ENCODE measurements around the gene ZNF627. TPM values are rescaled to one million over a fixed set of nuclear protein-coding genes. Genes with fewer than 3 reads are reported as not detected.

ZNF627 gene
- total RNA-seq, 1 donor from 2014 or later = 33.6 TPM

DNA sequence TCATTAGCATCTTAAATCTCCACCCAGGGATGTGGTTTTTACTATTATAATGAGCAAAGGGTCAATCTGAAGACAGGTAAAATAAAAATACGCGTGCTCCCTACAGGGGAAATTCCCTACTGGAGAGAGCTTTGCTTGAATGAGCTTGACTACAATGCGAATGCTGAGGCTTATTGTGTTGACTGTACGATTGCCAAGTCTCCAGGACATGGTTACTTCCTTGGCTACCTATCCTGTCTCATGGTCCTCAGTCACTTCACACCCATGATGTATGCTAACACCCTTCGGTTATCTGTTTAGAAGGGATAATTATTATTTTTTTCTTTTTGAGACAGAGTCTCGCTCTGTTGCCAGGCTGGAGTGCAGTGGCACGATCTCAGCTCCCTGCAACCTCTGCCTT is 61.7 kb downstream of the ZNF627 start:
- H3K9me3 Mint-ChIP-seq (ENCODE audit: low read depth) = peaks cover 48% of the 10 kb centered on the region
- H3K4me1 Mint-ChIP-seq (ENCODE audit: low read depth) = no peaks in the 10 kb centered on the region
- TF ChIP-seq, protein P1, sequence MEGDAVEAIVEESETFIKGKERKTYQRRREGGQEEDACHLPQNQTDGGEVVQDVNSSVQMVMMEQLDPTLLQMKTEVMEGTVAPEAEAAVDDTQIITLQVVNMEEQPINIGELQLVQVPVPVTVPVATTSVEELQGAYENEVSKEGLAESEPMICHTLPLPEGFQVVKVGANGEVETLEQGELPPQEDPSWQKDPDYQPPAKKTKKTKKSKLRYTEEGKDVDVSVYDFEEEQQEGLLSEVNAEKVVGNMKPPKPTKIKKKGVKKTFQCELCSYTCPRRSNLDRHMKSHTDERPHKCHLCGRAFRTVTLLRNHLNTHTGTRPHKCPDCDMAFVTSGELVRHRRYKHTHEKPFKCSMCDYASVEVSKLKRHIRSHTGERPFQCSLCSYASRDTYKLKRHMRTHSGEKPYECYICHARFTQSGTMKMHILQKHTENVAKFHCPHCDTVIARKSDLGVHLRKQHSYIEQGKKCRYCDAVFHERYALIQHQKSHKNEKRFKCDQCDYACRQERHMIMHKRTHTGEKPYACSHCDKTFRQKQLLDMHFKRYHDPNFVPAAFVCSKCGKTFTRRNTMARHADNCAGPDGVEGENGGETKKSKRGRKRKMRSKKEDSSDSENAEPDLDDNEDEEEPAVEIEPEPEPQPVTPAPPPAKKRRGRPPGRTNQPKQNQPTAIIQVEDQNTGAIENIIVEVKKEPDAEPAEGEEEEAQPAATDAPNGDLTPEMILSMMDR (IDR thresholded peaks at IDR 0.05; ENCODE audit: unreplicated experiment) = no peak
- no peaks in the 10 kb centered on the region for H3K27me3 Mint-ChIP-seq
- DNase-seq (ENCODE audit: low spot score, unreplicated experiment) = no peak
- no peak overlapping the region for H3K4me3 Mint-ChIP-seq (ENCODE audit: low read depth)
- H3K27ac Mint-ChIP-seq = no peak overlapping the region
- peaks cover 60% of the 10 kb centered on the region for H3K36me3 Mint-ChIP-seq (ENCODE audit: insufficient read depth)

DNA sequence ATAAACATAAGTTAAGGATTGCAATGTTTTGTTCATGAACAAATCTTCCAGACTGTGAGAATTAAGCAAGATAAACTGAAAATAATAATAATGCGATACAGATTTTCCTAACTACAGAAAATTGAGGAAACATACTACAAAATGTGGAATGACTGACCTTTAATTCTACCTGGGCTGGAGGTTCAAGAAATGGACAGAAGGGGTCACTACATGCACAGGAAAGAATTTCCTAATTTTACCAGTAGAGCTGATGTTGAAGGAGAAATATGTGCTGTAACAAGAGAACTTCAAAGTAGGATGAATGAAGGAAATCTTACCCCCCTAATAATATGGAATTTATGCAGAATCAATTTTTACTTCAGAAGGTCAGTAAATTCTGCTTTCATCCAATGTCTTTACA is 62.3 kb downstream of the ZNF627 start:
- Mint-ChIP-seq H3K27me3 (no peaks in the 10 kb centered on the region), H3K9me3 (ENCODE audit: low read depth) (peaks cover 52% of the 10 kb centered on the region), H3K36me3 (ENCODE audit: insufficient read depth) (peaks cover 58% of the 10 kb centered on the region), H3K27ac (no peak overlapping the region), H3K4me3 (ENCODE audit: low read depth) (no peak overlapping the region), H3K4me1 (ENCODE audit: low read depth) (no peaks in the 10 kb centered on the region)
- TF ChIP-seq, protein P1 (IDR thresholded peaks at IDR 0.05; ENCODE audit: unreplicated experiment) = peak; percentile 33
- no peak for DNase-seq (ENCODE audit: low spot score, unreplicated experiment)

DNA sequence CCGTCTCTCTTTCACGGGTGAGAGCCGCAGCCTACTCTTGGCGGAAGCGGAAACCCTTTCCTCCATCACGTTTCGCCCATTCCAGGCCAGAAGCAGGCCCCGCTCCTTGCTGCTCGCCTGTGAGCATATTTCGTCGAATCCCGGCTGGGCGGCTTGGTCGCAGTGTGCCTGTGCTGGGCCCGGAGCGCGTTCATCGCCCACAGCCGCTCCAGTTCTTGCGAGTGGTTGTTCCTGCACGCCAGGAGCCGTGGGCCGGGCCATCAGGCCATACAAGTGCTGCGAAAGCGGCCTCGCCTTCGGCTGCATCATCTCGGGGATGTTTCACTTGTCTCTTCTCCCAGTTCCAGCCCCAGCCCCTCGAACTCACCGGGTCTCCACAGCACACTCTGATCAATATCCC is 65.0 kb downstream of the ZNF627 start:
- Mint-ChIP-seq H3K9me3 (ENCODE audit: low read depth) (peaks cover 37% of the 10 kb centered on the region), H3K4me3 (ENCODE audit: low read depth) (no peak overlapping the region), H3K27ac (no peak overlapping the region), H3K36me3 (ENCODE audit: insufficient read depth) (peaks cover 42% of the 10 kb centered on the region), H3K27me3 (no peaks in the 10 kb centered on the region), H3K4me1 (ENCODE audit: low read depth) (no peaks in the 10 kb centered on the region)
- DNase-seq (ENCODE audit: low spot score, unreplicated experiment) = no peak
- TF ChIP-seq, protein P1 (IDR thresholded peaks at IDR 0.05; ENCODE audit: unreplicated experiment) = no peak

DNA sequence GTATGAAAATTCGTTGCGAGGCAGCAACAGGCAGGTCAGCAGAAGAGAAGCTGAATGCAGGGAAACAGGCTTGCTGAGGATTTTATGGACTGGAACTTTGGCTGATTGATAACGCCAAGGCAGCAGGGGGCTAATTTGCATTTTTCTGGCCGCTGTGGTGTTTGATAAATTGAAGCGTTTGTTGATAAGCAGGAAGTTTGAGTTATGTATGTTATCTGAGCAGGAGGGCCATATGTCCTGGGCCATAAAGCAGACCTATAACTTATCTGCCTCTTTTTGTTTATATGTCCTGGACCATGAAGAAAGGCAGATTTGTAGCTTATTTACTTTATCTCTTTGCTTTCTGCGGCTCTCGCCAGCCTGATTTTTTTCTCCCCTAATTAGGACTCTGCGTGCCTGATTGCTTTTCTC is 65.9 kb downstream of the ZNF627 start:
- DNase-seq (ENCODE audit: low spot score, unreplicated experiment) = no peak
- no peaks in the 10 kb centered on the region for H3K27me3 Mint-ChIP-seq
- H3K4me1 Mint-ChIP-seq (ENCODE audit: low read depth) = no peaks in the 10 kb centered on the region
- TF ChIP-seq, protein P1 (IDR thresholded peaks at IDR 0.05; ENCODE audit: unreplicated experiment) = no peak
- H3K36me3 Mint-ChIP-seq (ENCODE audit: insufficient read depth) = peaks cover 38% of the 10 kb centered on the region
- no peak overlapping the region for H3K27ac Mint-ChIP-seq
- H3K9me3 Mint-ChIP-seq (ENCODE audit: low read depth) = peaks cover 32% of the 10 kb centered on the region
- H3K4me3 Mint-ChIP-seq (ENCODE audit: low read depth) = no peak overlapping the region

Other genes with a start within 250 kb of the ZNF627 start
- gene PLPPR2, start 242.1 kb upstream of the ZNF627 start, total RNA-seq = 7.9 and 10.1 TPM in 2 replicates
- 3.2 and 3.3 TPM in 2 replicates for gene SWSAP1, start 222.8 kb upstream of the ZNF627 start, total RNA-seq
- gene EPOR, start 213.2 kb upstream of the ZNF627 start, total RNA-seq = 53.6 and 56.7 TPM in 2 replicates
- 266 and 284 TPM in 2 replicates for gene RGL3, start 178.2 kb upstream of the ZNF627 start, total RNA-seq
- 1.8 and 2.2 TPM in 2 replicates for gene ODAD3, start 162.4 kb upstream of the ZNF627 start, total RNA-seq
- gene PRKCSH, start 161.8 kb upstream of the ZNF627 start, total RNA-seq = 409 and 437 TPM in 2 replicates
- 0.87 and 1.4 TPM in 2 replicates for gene ELAVL3, start 116.4 kb upstream of the ZNF627 start, total RNA-seq
- gene ZNF653, start 91.6 kb upstream of the ZNF627 start, total RNA-seq = 17.6 and 21.8 TPM in 2 replicates
- 36.1 and 38.5 TPM in 2 replicates for gene ECSIT, start 68.3 kb upstream of the ZNF627 start, total RNA-seq
- 3.2 and 9.0 TPM in 2 replicates for gene CNN1, start 58.6 kb upstream of the ZNF627 start, total RNA-seq
- gene ELOF1, start 38.3 kb upstream of the ZNF627 start, total RNA-seq = 48.7 and 56.5 TPM in 2 replicates
- gene ACP5, start 19.8 kb upstream of the ZNF627 start, total RNA-seq = 1.6 and 2.7 TPM in 2 replicates
- gene ZNF823, start 141.5 kb downstream of the ZNF627 start, total RNA-seq = 12.0 and 12.4 TPM in 2 replicates
- gene ZNF441, start 169.5 kb downstream of the ZNF627 start, total RNA-seq = 3.8 and 4.4 TPM in 2 replicates
- 5.4 and 6.5 TPM in 2 replicates for gene ZNF491, start 201.0 kb downstream of the ZNF627 start, total RNA-seq
- 21.9 and 23.2 TPM in 2 replicates for gene ZNF440, start 216.8 kb downstream of the ZNF627 start, total RNA-seq

Data from progenitor cell of endocrine pancreas (in vitro differentiated cells).